Activated CD8-positive, alpha-beta T cell treated with anti-CD3 and anti-CD28 coated beads, Interleukin-2, amount 10 ng/mL, durations not matched to agents 7 days and 5 days (primary cell): ENCODE measurements around the gene TCP11. TPM values are rescaled to one million over a fixed set of nuclear protein-coding genes. Genes with fewer than 3 reads are reported as not detected.
A peak's percentile ranks its signal among the peaks of the same experiment; 100 is the strongest.

Experiments used
- ATAC-seq: fragments of 150-1000 bp; cut with Tn5 transposase; one replicate; pipeline ENCODE4 v1.10.0; 2021; ENCODE audit warnings: moderate library complexity
- CTCF ChIA-PET: fragments of 350-600 bp; sonication (Branson Sonifier 250); formaldehyde crosslinking; loops from one replicate; lab custom pipeline; 2021; ENCODE audit warnings: antibody characterized with exemption; lab: Charles Lee
- POLR2A ChIA-PET: fragments of 350-600 bp; sonication (Branson Sonifier 250); formaldehyde crosslinking; loops from one replicate; lab custom pipeline; 2021; ENCODE audit warnings: antibody characterized with exemption; lab: Charles Lee
- DNase-seq: peaks from one replicate; pipeline ENCODE4 v3.0.0-alpha.2; 2020
- H3K27ac Mint-ChIP-seq: one replicate; pipeline ENCODE4 v1.8.0; 2021; ENCODE audit warnings: mild to moderate bottlenecking, mixed read lengths
- H3K27me3 Mint-ChIP-seq: one replicate; pipeline ENCODE4 v1.8.0; 2021; ENCODE audit warnings: low read depth, mixed read lengths
- H3K36me3 Mint-ChIP-seq: one replicate; pipeline ENCODE4 v1.8.0; 2021; ENCODE audit warnings: low read depth, mixed read lengths
- H3K4me1 Mint-ChIP-seq: one replicate; pipeline ENCODE4 v1.8.0; 2021; ENCODE audit warnings: low read depth, mixed read lengths
- H3K4me3 Mint-ChIP-seq: one replicate; pipeline ENCODE4 v1.8.0; 2021; ENCODE audit warnings: mild to moderate bottlenecking, mixed read lengths
- H3K9me3 Mint-ChIP-seq: one replicate; pipeline ENCODE4 v1.8.0; 2022; ENCODE audit warnings: mixed read lengths; ENCODE audit not compliant: insufficient read depth
- total RNA-seq, 2 experiments: library from RNA; stranded (reverse); gene quantifications; one replicate each; pipeline ENCODE4 v1.2.3, GENCODE V29; 2021

TCP11 gene
- total RNA-seq, 2 experiments from 2014 or later: not detected

DNA sequence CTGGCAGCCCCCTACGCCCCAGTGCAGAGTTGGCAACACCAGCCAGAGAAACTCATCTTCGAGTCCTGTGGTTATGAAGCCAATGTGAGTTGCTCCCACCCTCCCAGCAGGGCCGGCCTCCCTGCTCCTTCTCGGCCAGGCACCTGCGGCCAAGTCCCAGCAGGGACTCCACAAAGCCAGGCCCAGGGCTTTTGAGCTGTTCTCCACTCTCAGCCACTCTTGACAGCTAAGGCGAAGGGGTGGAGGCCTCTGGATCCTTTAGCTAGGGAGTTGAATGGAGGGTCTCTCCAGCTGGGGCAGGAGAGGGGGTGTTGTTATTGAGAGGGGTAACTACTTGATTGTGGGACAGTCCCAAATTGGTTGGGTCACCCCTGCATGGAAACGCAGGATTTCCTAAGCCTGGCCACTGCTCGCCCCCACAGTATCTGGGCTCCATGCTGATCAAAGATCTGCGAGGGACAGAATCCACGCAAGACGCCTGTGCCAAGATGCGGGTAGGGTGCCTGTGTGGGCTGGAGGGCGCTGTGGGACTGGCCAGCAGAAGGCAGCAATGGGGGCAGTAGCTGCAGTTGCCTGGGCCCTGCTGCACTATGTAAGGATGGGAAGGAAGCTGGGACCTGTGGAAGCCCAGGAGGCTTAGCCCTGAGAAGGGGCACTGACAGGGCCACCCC, 58.3 kb downstream of the TCP11 start:
- H3K36me3 Mint-ChIP-seq: no peaks in the 10 kb centered on the region
- no peaks in the 10 kb centered on the region for H3K27me3 Mint-ChIP-seq
- DNase-seq: no peak
- ATAC-seq: no peak
- POLR2A ChIA-PET: no interaction called here
- H3K9me3 Mint-ChIP-seq: no peaks in the 10 kb centered on the region
- no peak overlapping the region for H3K4me3 Mint-ChIP-seq
- CTCF ChIA-PET: no interaction called here
- peaks cover 2% of the 10 kb centered on the region for H3K4me1 Mint-ChIP-seq
- no peak overlapping the region for H3K27ac Mint-ChIP-seq

- no peaks in the 10 kb centered on the region for H3K36me3 Mint-ChIP-seq
- no peaks in the 10 kb centered on the region for H3K27me3 Mint-ChIP-seq
- DNase-seq (no peak), ATAC-seq (no peak)
- H3K27ac Mint-ChIP-seq: peak overlapping the region; percentile 67
- H3K4me1 Mint-ChIP-seq: peaks cover 2% of the 10 kb centered on the region
- ChIA-PET CTCF (no interaction called here), POLR2A (no interaction called here)
- no peaks in the 10 kb centered on the region for H3K9me3 Mint-ChIP-seq
- no peak overlapping the region for H3K4me3 Mint-ChIP-seq
Observed at GRCh38 chr6:35082046-35082732, 59.0 kb downstream of the TCP11 start.

GRCh38 chr6:35081426-35081851, 59.7 kb downstream of the TCP11 start:
- ATAC-seq (no peak), DNase-seq (no peak)
- Mint-ChIP-seq H3K4me3 (no peak overlapping the region), H3K27ac (peak overlapping the region; percentile 67), H3K9me3 (no peaks in the 10 kb centered on the region), H3K27me3 (no peaks in the 10 kb centered on the region), H3K4me1 (peaks cover 2% of the 10 kb centered on the region), H3K36me3 (no peaks in the 10 kb centered on the region)
- ChIA-PET CTCF (no interaction called here), POLR2A (no interaction called here)

- H3K9me3 Mint-ChIP-seq: no peaks in the 10 kb centered on the region
- H3K4me1 Mint-ChIP-seq: peaks cover 2% of the 10 kb centered on the region
- ATAC-seq (no peak), DNase-seq (no peak)
- POLR2A ChIA-PET: no interaction called here
- no peaks in the 10 kb centered on the region for H3K36me3 Mint-ChIP-seq
- H3K27ac Mint-ChIP-seq: no peak overlapping the region
- no peaks in the 10 kb centered on the region for H3K27me3 Mint-ChIP-seq
- no peak overlapping the region for H3K4me3 Mint-ChIP-seq
- CTCF ChIA-PET: no interaction called here
Observed at GRCh38 chr6:35080821-35081425, 60.2 kb downstream of the TCP11 start.

- no peaks in the 10 kb centered on the region for H3K36me3 Mint-ChIP-seq
- no peaks in the 10 kb centered on the region for H3K27me3 Mint-ChIP-seq
- no peak for ATAC-seq
- no peaks in the 10 kb centered on the region for H3K9me3 Mint-ChIP-seq
- ChIA-PET POLR2A (no interaction called here), CTCF (no interaction called here)
- no peak overlapping the region for H3K4me3 Mint-ChIP-seq
- no peak overlapping the region for H3K27ac Mint-ChIP-seq
- no peak for DNase-seq
- H3K4me1 Mint-ChIP-seq: peaks cover 2% of the 10 kb centered on the region
Observed at GRCh38 chr6:35080016-35080680, 61.0 kb downstream of the TCP11 start.

- ChIA-PET POLR2A (no interaction called here), CTCF (no interaction called here)
- DNase-seq: no peak
- H3K4me3 Mint-ChIP-seq: no peak overlapping the region
- no peaks in the 10 kb centered on the region for H3K9me3 Mint-ChIP-seq
- ATAC-seq: no peak
- H3K36me3 Mint-ChIP-seq: no peaks in the 10 kb centered on the region
- no peak overlapping the region for H3K27ac Mint-ChIP-seq
- no peaks in the 10 kb centered on the region for H3K27me3 Mint-ChIP-seq
- peaks cover 2% of the 10 kb centered on the region for H3K4me1 Mint-ChIP-seq
Observed at GRCh38 chr6:35079311-35080000, 61.7 kb downstream of the TCP11 start.

DNA sequence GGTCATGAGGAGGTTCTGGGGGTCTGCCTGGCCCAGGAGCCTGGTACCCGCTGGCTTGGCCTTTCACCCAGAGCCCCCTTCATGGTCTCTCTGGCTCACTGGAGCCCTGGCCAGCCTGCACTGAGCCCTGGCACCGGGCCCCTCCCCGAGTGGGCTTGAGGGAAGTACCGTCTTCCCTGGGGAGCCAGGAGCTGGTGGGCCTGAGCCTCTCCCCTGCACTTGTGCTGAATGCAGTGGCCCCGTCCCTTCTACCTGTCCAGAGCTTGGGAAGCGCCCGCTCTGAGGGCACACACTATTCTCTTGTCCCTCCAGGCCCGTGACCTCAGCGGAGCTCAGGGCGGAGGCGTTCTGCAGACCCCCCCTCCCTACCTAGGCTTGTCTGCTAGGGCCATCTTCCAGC, 62.2 kb downstream of the TCP11 start:
- H3K4me3 Mint-ChIP-seq: no peak overlapping the region
- ATAC-seq (no peak), DNase-seq (no peak)
- no peaks in the 10 kb centered on the region for H3K27me3 Mint-ChIP-seq
- H3K4me1 Mint-ChIP-seq: peaks cover 2% of the 10 kb centered on the region
- no peak overlapping the region for H3K27ac Mint-ChIP-seq
- no peaks in the 10 kb centered on the region for H3K36me3 Mint-ChIP-seq
- POLR2A ChIA-PET: no interaction called here
- CTCF ChIA-PET: no interaction called here
- no peaks in the 10 kb centered on the region for H3K9me3 Mint-ChIP-seq

DNA sequence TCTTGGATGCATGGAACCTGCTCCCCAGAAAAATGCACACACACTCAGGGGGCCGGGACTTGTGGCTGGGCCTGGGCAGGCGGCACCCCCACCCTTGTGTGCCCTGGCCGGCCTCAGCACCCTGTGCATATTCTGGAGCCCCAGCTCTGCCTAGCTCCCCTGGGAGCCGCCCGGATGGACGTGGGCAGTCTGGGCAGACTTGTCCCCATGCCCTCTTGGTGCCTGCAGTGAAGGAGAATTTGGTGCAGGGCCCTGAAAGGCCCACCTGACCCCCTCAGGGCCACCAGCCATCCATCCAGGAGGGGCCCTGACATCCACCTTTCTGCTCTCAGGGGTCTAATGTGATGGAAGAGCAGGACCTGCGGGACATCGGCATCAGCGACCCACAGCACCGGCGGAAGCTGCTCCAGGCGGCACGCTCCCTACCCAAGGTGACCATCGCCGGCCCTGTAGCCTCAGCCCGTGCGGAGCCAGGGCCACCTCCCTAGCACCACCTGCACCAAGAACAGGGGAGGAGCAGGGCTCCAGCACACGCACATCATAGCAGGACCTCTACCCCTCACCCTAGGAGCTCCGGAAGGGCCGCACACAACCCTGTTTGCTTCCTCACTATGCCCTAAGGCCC, 62.8 kb downstream of the TCP11 start:
- Mint-ChIP-seq H3K9me3 (no peaks in the 10 kb centered on the region), H3K27ac (no peak overlapping the region), H3K4me1 (peaks cover 2% of the 10 kb centered on the region), H3K36me3 (no peaks in the 10 kb centered on the region), H3K27me3 (no peaks in the 10 kb centered on the region), H3K4me3 (no peak overlapping the region)
- CTCF ChIA-PET: no interaction called here
- POLR2A ChIA-PET: no interaction called here
- no peak for ATAC-seq
- DNase-seq: no peak

DNA sequence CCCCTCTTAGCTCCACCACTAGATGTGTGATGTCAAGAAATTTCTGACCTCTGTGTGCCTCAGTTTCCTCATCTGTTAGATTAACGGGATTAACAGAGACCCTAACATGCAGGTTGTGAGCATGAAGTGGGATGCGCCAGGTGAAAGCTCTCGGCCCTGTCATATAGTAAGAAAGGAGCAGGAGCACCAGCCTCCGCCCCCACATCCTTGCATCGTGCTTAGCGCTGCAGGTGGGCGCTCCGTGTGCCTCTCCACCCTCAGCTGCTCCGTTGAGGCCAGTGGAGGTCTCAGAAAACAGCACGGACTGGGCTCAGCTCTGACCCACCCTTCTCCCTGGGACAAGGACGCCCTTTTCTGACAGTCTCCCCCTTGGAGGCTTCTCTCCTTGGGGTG, 63.4 kb downstream of the TCP11 start:
- ATAC-seq (no peak), DNase-seq (no peak)
- Mint-ChIP-seq H3K27me3 (no peaks in the 10 kb centered on the region), H3K36me3 (no peaks in the 10 kb centered on the region), H3K4me1 (peaks cover 2% of the 10 kb centered on the region), H3K9me3 (no peaks in the 10 kb centered on the region), H3K27ac (no peak overlapping the region), H3K4me3 (no peak overlapping the region)
- ChIA-PET CTCF (no interaction called here), POLR2A (no interaction called here)

- DNase-seq: no peak
- POLR2A ChIA-PET: no interaction called here
Observed at GRCh38 chr6:35076997-35077712, 64.0 kb downstream of the TCP11 start.

More at GRCh38 chr6:35076997-35077712, 64.0 kb downstream of the TCP11 start:
- no peak overlapping the region for H3K27ac Mint-ChIP-seq
- no peaks in the 10 kb centered on the region for H3K27me3 Mint-ChIP-seq
- H3K36me3 Mint-ChIP-seq: no peaks in the 10 kb centered on the region
- no peak overlapping the region for H3K4me3 Mint-ChIP-seq
- no peak for ATAC-seq
- no peaks in the 10 kb centered on the region for H3K9me3 Mint-ChIP-seq
- H3K4me1 Mint-ChIP-seq: peaks cover 2% of the 10 kb centered on the region
- CTCF ChIA-PET: no interaction called here
